GM18517 (cell line): ENCODE data around the gene DUSP6.

Experiments
- ATAC-seq: cut with Tn5 transposase; IDR thresholded peaks from one replicate; pipeline ENCODE4 v1.9.1; 2021; ENCODE audit warnings: mild to moderate bottlenecking, moderate library complexity; ENCODE audit not compliant: unreplicated experiment

DUSP6 gene

GRCh38 chr12:89376202-89376529, 23.9 kb upstream of the DUSP6 start:
- ATAC-seq = no peak

GRCh38 chr12:89373763-89374572, 21.7 kb upstream of the DUSP6 start:
- no peak for ATAC-seq

GRCh38 chr12:89372584-89373370, 20.5 kb upstream of the DUSP6 start:
- ATAC-seq = no peak

GRCh38 chr12:89370850-89371249, 18.5 kb upstream of the DUSP6 start:
- ATAC-seq = no peak

- ATAC-seq = no peak
Measured at GRCh38 chr12:89370421-89370831, 18.1 kb upstream of the DUSP6 start.

- ATAC-seq = no peak
Measured at GRCh38 chr12:89369166-89369565, 16.9 kb upstream of the DUSP6 start.

GRCh38 chr12:89368391-89368790, 16.1 kb upstream of the DUSP6 start:
- ATAC-seq = no peak

- no peak for ATAC-seq
Measured at GRCh38 chr12:89366676-89367364, 14.5 kb upstream of the DUSP6 start.

GRCh38 chr12:89364631-89365030, 12.3 kb upstream of the DUSP6 start:
- no peak for ATAC-seq

GRCh38 chr12:89364058-89364457, 11.8 kb upstream of the DUSP6 start:
- ATAC-seq = no peak

GRCh38 chr12:89363582-89363981, 11.3 kb upstream of the DUSP6 start:
- no peak for ATAC-seq

GRCh38 chr12:89363084-89363483, 10.8 kb upstream of the DUSP6 start:
- no peak for ATAC-seq

GRCh38 chr12:89359615-89360014, 7.3 kb upstream of the DUSP6 start:
- no peak for ATAC-seq

- ATAC-seq = no peak
Measured at GRCh38 chr12:89358805-89359204, 6.5 kb upstream of the DUSP6 start.

- no peak for ATAC-seq
Measured at GRCh38 chr12:89357297-89357730, 5.0 kb upstream of the DUSP6 start.

GRCh38 chr12:89356069-89356665, 3.9 kb upstream of the DUSP6 start:
- ATAC-seq = no peak

- ATAC-seq = no peak
Measured at GRCh38 chr12:89355243-89356068, 3.2 kb upstream of the DUSP6 start.

GRCh38 chr12:89354612-89355067, 2.3 kb upstream of the DUSP6 start:
- peak; percentile 30 for ATAC-seq

- peak; percentile 31 for ATAC-seq
Measured at GRCh38 chr12:89353823-89354611, 1.7 kb upstream of the DUSP6 start.
